IPS-18c (cell line): ENCODE data around the gene MADD.

Source experiments
- H3K4me3 ChIP-seq: 2 replicates; pipeline ENCODE4 v1.7.0; 2013; ENCODE audit warnings: low read depth, mild to moderate bottlenecking, low read length, moderate library complexity; ENCODE audit not compliant: insufficient read depth
- H3K9me3 ChIP-seq: one replicate; pipeline ENCODE4 v1.6.1; 2013; ENCODE audit warnings: mild to moderate bottlenecking, low read length, moderate library complexity; ENCODE audit not compliant: control insufficient read depth, insufficient read depth

MADD gene

DNA sequence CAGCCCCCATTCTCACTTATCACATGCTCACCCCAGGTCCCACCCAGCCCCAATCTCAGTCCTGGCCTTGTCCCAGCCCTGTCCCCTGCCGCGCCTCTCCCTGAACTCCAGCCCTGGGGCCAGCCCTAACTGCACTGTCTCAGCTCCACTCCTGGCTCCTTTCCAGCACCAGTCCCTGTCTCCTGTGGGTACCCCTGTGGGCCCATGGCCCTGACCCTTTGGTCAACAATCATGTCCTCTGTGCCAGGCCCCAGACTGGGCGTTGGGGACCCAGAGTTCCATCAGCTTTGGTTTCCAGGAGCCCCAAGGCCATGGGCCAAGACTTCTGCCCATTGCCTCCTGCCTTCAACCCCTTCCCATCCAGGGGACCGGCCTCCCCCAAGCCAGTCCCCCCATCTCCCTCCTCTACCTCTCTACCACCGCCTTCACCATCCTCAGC lies 107.7 kb downstream of the MADD start:
- Histone ChIP-seq H3K4me3 (no peak overlapping the region), H3K9me3 (no peaks in the 10 kb centered on the region)

DNA sequence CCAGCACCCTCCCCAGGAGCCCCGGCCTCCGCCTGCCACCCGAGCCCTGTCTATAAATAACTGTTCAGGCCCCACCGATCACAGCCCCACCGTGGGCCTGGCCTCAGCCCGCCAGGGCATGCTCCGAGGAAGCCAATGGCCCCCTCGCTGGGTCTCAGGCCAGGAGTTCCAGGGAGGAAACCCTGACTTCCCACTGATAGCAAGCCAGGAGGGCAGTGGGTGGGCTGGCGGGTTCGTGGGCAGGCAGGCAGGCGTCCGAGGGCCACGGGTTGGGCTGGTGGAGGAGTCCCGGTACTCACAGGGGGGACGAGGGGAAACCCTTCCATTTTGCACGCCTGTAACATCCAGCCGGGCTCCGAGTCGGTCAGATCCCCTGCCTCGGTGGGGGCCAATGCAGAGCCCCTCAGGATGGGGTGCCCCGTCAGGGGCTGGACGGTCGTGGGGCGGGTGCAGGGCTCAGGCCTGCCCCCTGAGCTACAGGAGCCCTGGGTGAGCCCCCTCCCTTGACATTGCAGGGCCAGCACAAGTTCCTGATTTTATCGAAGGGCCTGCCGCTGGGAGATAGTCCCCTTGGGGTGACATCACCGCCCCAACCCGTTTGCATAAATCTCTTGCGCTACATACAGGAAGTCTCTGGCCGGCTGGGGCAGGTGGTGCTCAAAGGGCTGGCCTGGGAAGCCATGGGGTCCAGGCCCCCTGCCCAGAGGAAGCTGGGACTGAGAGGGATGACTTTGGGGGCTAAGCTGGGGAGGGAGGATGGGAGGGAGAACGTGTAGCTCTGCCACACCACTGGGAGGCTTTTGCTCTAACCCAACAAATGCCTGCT lies 108.3 kb downstream of the MADD start, which contains the start of gene SPI1:
SPI1 (minus strand) TSS at position 538 of the 826 bp plus-strand sequence; CDS start at position 344, 194 bp downstream.
- Histone ChIP-seq H3K9me3 (no peaks in the 10 kb centered on the region), H3K4me3 (no peak within 1 kb of the TSS; the same call in 1 of the 2 replicates)

DNA sequence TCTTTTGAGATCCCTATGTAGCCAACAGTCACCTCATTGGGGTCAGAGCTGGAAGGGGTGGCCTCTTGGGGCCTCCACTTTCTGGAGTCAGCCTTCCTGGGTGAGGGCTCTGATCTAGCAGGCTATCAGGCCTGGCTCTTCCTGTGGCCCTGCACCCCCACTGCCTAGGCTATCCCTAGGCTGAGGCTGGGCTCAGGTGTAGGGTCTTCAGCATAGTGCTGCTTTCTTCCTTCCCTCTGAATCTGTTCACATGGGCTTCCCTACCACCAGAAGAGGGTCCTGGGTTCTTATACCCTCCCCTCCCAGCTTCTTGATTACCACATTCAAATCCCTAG lies 108.9 kb downstream of the MADD start:
- H3K4me3 ChIP-seq = no peak overlapping the region; the same call in 1 of the 2 replicates
- H3K9me3 ChIP-seq = no peaks in the 10 kb centered on the region

DNA sequence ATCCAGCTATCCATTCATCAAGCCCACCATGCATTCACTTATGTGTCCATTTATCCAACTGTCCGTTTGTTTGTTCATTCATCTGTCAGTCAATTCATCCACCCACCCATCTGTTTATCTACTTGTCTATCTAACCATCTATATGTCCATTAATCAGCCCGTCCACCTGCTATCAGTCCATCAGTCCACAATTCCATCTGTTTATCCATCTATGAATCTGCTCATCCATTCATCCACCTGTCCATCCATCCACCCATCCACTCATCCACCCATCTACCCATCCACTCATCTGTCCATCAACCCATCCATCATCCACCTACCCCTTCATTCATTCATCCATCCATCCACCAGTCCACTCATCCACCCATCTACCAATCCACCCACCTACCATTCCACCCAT lies 109.4 kb downstream of the MADD start:
- H3K4me3 ChIP-seq = no peak overlapping the region

More for the DNA sequence above, 109.4 kb downstream of the MADD start:
- no peaks in the 10 kb centered on the region for H3K9me3 ChIP-seq
